Measurements from ENCODE around the gene TSEN2.
"Not testable (repeated sequence)": the region's sequence is repeated elsewhere in the genome, so short reads cannot be mapped to it uniquely, and the experiment has no call there.

TSEN2 gene

GRCh38 chr3:12452361-12453330, 31.6 kb upstream of the TSEN2 start:
- DNase-seq: no peak

- no peak for DNase-seq
These were observed 30.0 kb upstream of the TSEN2 start for GRCh38 chr3:12454076-12454815.

GRCh38 chr3:12454816-12455121, 29.5 kb upstream of the TSEN2 start:
- DNase-seq: no peak

GRCh38 chr3:12455740-12456139, 28.5 kb upstream of the TSEN2 start:
- DNase-seq: no peak

GRCh38 chr3:12456441-12456840, 27.8 kb upstream of the TSEN2 start:
- no peak for DNase-seq

GRCh38 chr3:12457380-12457779, 26.9 kb upstream of the TSEN2 start:
- not testable (repeated sequence) for DNase-seq

- DNase-seq: no peak
These were observed 25.4 kb upstream of the TSEN2 start for GRCh38 chr3:12458901-12459300.

- no peak for DNase-seq
These were observed 24.2 kb upstream of the TSEN2 start for GRCh38 chr3:12460127-12460526.

- DNase-seq: no peak
These were observed 23.1 kb upstream of the TSEN2 start for GRCh38 chr3:12461097-12461649.

GRCh38 chr3:12462159-12462947, 21.9 kb upstream of the TSEN2 start:
- DNase-seq: no peak

GRCh38 chr3:12463686-12464085, 20.6 kb upstream of the TSEN2 start:
- no peak for DNase-seq

GRCh38 chr3:12464181-12464580, 20.1 kb upstream of the TSEN2 start:
- DNase-seq: no peak

- DNase-seq: no peak
These were observed 19.0 kb upstream of the TSEN2 start for GRCh38 chr3:12465151-12465835.

GRCh38 chr3:12465836-12466225, 18.4 kb upstream of the TSEN2 start:
- no peak for DNase-seq

- DNase-seq: no peak
These were observed 16.5 kb upstream of the TSEN2 start for GRCh38 chr3:12467746-12468145.

- no peak for DNase-seq
These were observed 16.0 kb upstream of the TSEN2 start for GRCh38 chr3:12468276-12468675.

- DNase-seq: no peak
These were observed 15.5 kb upstream of the TSEN2 start for GRCh38 chr3:12468757-12469156.

- not testable (repeated sequence) for DNase-seq
These were observed 15.1 kb upstream of the TSEN2 start for GRCh38 chr3:12469222-12469621.

- DNase-seq: no peak
These were observed 14.2 kb upstream of the TSEN2 start for GRCh38 chr3:12470111-12470510.

- no peak for DNase-seq
These were observed 13.6 kb upstream of the TSEN2 start for GRCh38 chr3:12470680-12471079.

- no peak for DNase-seq
These were observed 13.0 kb upstream of the TSEN2 start for GRCh38 chr3:12471241-12471640.

- no peak for DNase-seq
These were observed 12.2 kb upstream of the TSEN2 start for GRCh38 chr3:12472000-12472610.

All from NCI-H1092 (cell line).